ENCODE data around the gene GNL2. TPM values are rescaled to one million over a fixed set of nuclear protein-coding genes. Genes with fewer than 3 reads are reported as not detected.
"Not testable (repeated sequence)": the region's sequence is repeated elsewhere in the genome, so short reads cannot be mapped to it uniquely, and the experiment has no call there.

Gene GNL2
- total and polyA plus RNA-seq, 7 donors = 29.6 to 104 (median 51.4) TPM

GRCh38 chr1:37599940-37600339 lies 4.2 kb upstream of the GNL2 start:
- intact Hi-C loops (cut with DNase I) = loop anchor here in 1 of 2 donors (5.0 to 10.0 kb wide), 3 partner anchors 82 to 1235 kb away; partner anchors contain the start of genes C1orf122 and YRDC
- WGBS, 3 donors = 57 to 64% (median 58%) methylated on average over 5 of the region's 5 CpGs

GRCh38 chr1:37596182-37596667 lies 488 bp upstream of the GNL2 start:
- DNase-seq (no peak), ATAC-seq (peak in 3 of 4 donors; percentile 6 to 36 (median 13))
- no peak for TF ChIP-seq CTCF (IDR thresholded peaks at IDR 0.05)
- Histone ChIP-seq H3K36me3 (ENCODE audit: insufficient read depth in 1 of 2, low read depth in 1 of 2) (peaks cover 6 to 24% of the 10 kb centered on the region in 2 donors), H3K4me1 (peaks cover 18% of the 10 kb centered on the region), H3K27me3 (ENCODE audit: insufficient read depth in 3 of 3, low read length in 2 of 3) (peaks cover 0 to 2% (median 0%) of the 10 kb centered on the region in 3 donors), H3K27ac (peak overlapping the region; percentile 94), H3K4me3 (peak overlapping the region; percentile 91), H3K9me3 (no peaks in the 10 kb centered on the region)
- intact Hi-C loops (cut with DNase I) = loop anchor here in 1 of 2 donors (5.0 to 10.0 kb wide), 3 partner anchors 86 to 1239 kb away; partner anchors contain the start of genes C1orf122 and YRDC
- 0% methylated on average over 3 of the region's 3 CpGs for WGBS, 3 donors

More at GRCh38 chr1:37599940-37600339, 4.2 kb upstream of the GNL2 start:
- Histone ChIP-seq H3K4me3 (no peak overlapping the region), H3K27ac (no peak overlapping the region), H3K4me1 (peaks cover 10% of the 10 kb centered on the region), H3K36me3 (ENCODE audit: insufficient read depth in 1 of 2, low read depth in 1 of 2) (no peaks in the 10 kb centered on the region), H3K27me3 (ENCODE audit: insufficient read depth in 3 of 3, low read length in 2 of 3) (peaks cover 0 to 2% (median 0%) of the 10 kb centered on the region in 3 donors), H3K9me3 (no peaks in the 10 kb centered on the region)
- no peak for ATAC-seq
- no peak for DNase-seq
- TF ChIP-seq CTCF (IDR thresholded peaks at IDR 0.05) = no peak

- Histone ChIP-seq H3K36me3 (ENCODE audit: insufficient read depth in 1 of 2, low read depth in 1 of 2) (peaks cover 12 to 49% of the 10 kb centered on the region in 2 donors), H3K9me3 (no peaks in the 10 kb centered on the region), H3K4me3 (no peak overlapping the region), H3K27ac (no peak overlapping the region), H3K27me3 (ENCODE audit: insufficient read depth in 3 of 3, low read length in 2 of 3) (no peaks in the 10 kb centered on the region), H3K4me1 (peaks cover 18% of the 10 kb centered on the region)
- TF ChIP-seq CTCF (IDR thresholded peaks at IDR 0.05) = no peak
- DNase-seq (no peak), ATAC-seq (no peak)
- intact Hi-C loops (cut with DNase I) = loop anchor here (5.0 to 10.0 kb wide), 4 partner anchors 41 to 1241 kb away; partner anchors contain the start of genes C1orf122 (in 1 of the 2), SNIP1 (in 1 of the 2) and YRDC (in 1 of the 2)
- WGBS, 3 donors = 92 to 94% (median 93%) methylated on average over 6 of the region's 6 CpGs
Observed at GRCh38 chr1:37593726-37594125, 2.0 kb downstream of the GNL2 start.

GRCh38 chr1:37588939-37589338 lies 6.8 kb downstream of the GNL2 start:
- WGBS, 3 donors = 89 to 96% (median 93%) methylated on average over 2 of the region's 2 CpGs

GRCh38 chr1:37584544-37584943 lies 11.2 kb downstream of the GNL2 start:
- ATAC-seq; H3K9me3 ChIP-seq; H3K27me3 ChIP-seq (ENCODE audit: insufficient read depth in 3 of 3, low read length in 2 of 3); DNase-seq; H3K4me3 ChIP-seq; intact Hi-C loops (cut with DNase I); H3K27ac ChIP-seq; H3K4me1 ChIP-seq: not testable (repeated sequence)
- H3K36me3 ChIP-seq (ENCODE audit: insufficient read depth in 1 of 2, low read depth in 1 of 2) = peaks cover 23 to 100% of the 10 kb centered on the region in 2 donors
- WGBS, 3 donors = 84 to 96% (median 86%) methylated on average over 4 of the region's 4 CpGs

More at GRCh38 chr1:37588939-37589338, 6.8 kb downstream of the GNL2 start:
- peaks cover 28 to 97% of the 10 kb centered on the region in 2 donors for H3K36me3 ChIP-seq (ENCODE audit: insufficient read depth in 1 of 2, low read depth in 1 of 2)
- intact Hi-C loops (cut with DNase I) = no loop called here
- ATAC-seq (no peak), DNase-seq (no peak)
- H3K27ac ChIP-seq = no peak overlapping the region
- TF ChIP-seq CTCF (IDR thresholded peaks at IDR 0.05) = no peak
- no peaks in the 10 kb centered on the region for H3K4me1 ChIP-seq
- H3K9me3 ChIP-seq = no peaks in the 10 kb centered on the region
- no peak overlapping the region for H3K4me3 ChIP-seq
- H3K27me3 ChIP-seq (ENCODE audit: insufficient read depth in 3 of 3, low read length in 2 of 3) = no peaks in the 10 kb centered on the region
